PC-9 (cell line): ENCODE measurements around the gene ZDHHC17.

Experiments
- EZH2 ChIP-seq: fragments of 200-600 bp; sonication (generic); IDR thresholded peaks from 2 replicates; pipeline ENCODE4 v1.8.0; 2017; ENCODE audit warnings: antibody characterized with exemption, low read depth
- TF ChIP-seq, protein P1 (sequence below): fragments of 200-600 bp; sonication (generic); conservative IDR thresholded peaks from 2 replicates; pipeline ENCODE4 v1.6.1; 2017; ENCODE audit warnings: mixed run types, antibody characterized with exemption, mild to moderate bottlenecking, moderate library complexity

DNA sequence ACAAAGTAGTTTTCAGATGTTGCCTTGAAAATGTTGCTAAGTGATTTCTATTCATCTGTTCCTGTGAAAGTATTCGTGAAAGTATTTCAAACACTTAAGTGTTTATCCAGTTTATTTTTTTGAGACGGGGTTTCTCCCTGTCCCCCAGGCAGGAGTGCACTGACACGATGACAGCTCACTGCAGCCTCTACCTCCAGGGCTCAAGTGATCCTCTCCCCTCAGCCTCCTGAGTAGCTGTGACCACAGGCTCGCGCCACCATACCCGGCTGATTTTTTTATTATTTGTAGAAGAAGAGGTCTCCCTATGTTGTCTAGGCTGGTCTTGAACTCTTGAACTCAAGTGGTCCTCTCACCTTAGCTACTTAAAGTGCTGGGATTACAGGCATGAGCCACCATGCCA, 1.7 kb downstream of the ZDHHC17 start:
- TF ChIP-seq EZH2, result no peak
- TF ChIP-seq, protein P1, sequence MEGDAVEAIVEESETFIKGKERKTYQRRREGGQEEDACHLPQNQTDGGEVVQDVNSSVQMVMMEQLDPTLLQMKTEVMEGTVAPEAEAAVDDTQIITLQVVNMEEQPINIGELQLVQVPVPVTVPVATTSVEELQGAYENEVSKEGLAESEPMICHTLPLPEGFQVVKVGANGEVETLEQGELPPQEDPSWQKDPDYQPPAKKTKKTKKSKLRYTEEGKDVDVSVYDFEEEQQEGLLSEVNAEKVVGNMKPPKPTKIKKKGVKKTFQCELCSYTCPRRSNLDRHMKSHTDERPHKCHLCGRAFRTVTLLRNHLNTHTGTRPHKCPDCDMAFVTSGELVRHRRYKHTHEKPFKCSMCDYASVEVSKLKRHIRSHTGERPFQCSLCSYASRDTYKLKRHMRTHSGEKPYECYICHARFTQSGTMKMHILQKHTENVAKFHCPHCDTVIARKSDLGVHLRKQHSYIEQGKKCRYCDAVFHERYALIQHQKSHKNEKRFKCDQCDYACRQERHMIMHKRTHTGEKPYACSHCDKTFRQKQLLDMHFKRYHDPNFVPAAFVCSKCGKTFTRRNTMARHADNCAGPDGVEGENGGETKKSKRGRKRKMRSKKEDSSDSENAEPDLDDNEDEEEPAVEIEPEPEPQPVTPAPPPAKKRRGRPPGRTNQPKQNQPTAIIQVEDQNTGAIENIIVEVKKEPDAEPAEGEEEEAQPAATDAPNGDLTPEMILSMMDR, result no peak
